ENCODE measurements around the gene OR52B2.
"Not testable (repeated sequence)": the region's sequence is repeated elsewhere in the genome, so short reads cannot be mapped to it uniquely, and the experiment has no call there.

The OR52B2 gene

DNA sequence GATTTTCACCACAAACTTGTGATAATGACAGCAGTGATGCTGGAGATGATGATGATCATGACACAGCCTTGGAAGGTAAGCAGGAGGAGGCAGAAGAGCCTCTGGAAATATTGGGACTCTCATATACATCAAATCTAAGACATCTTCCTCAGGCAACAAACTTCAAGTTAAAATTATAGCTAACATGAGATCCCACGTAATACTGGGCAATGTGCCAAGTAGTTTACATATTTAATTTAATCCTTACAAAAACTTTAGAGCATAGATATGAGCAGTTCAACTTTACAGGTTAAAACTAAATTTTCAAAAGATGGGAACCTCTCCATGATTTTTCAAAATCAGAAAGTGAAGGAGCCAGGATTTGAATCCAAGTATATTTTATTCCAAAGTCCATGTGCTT, 19.0 kb downstream of the OR52B2 start:
- DNase-seq: no peak

GRCh38 chr11:6143737-6144136, 26.4 kb downstream of the OR52B2 start:
- not testable (repeated sequence) for DNase-seq

DNA sequence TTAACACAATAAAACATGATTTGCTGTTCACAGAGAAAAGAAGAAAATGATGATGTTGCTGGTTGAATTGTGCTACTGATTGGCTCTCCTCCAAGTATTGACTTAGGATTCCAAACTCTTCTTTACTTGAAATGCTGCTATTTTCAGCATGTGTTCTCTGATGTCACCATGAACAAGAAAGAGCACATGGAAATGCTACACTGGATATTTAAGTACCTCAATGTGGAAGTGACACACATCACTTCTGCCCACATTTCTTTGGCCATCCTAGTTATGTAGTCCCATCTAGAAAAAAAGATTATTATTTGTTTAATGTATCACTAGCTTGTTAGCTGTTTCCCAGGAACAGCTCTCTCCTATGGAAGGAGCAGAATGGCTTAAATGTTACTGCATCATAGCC, 27.2 kb downstream of the OR52B2 start:
- DNase-seq: no peak

DNA sequence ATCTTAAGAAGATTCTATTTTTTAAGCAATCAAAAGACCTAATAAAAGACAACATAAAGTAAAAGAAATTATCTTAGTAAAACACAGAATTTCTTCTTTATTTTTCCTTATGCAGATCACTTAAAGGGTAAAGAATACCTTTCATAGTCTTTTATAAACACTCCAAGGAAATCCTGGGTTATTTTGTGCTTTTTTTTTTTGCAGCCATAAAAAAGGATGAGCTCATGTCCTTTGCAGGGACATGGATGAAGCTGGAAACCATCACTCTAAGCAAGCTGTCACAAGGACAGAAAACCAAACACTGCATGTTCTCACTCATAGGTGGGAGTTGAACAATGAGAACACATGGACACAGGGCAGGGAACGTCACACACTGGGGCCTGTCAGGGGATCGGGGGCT, 34.2 kb downstream of the OR52B2 start:
- DNase-seq: not testable (repeated sequence)

GRCh38 chr11:6132431-6132830, 37.7 kb downstream of the OR52B2 start:
- DNase-seq: no peak

DNA sequence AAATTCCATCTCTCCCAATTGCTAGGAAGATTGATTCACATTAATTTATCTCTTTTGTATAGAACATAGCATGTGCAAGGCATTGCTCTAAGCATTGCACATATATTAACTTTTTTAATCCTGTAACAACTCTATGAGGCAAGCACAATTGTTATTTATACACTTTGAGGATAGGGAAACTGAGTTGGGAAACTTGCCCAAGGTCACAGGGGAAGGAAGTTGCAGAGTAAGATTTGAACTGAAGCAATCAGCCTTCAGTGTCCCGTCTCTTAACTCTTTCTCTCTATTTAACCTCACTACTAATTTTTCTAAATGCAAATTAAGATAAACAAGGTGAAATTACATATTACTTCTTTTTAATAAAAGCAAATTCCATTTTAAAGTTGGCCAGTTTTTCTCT, 40.5 kb downstream of the OR52B2 start:
- DNase-seq: no peak

DNA sequence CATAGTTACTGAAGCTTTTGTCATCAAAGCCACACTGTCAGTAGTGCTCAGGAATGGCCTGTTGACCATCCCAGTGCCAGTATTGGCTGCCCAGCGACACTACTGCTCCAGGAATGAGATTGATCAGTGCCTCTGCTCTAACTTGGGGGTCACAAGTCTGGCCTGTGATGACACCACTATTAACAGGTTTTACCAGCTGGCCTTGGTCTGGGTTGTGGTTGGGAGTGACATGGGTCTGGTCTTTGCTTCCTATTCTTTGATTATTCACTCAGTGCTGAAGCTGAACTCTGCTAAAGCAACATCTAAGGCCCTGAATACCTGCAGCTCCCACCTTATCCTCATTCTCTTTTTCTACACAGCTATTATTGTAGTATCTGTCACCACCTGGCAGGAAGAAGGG, 41.1 kb downstream of the OR52B2 start:
- DNase-seq: no peak

- DNase-seq: no peak
These were observed 42.2 kb downstream of the OR52B2 start for GRCh38 chr11:6127881-6128280.

GRCh38 chr11:6124245-6124644, 45.9 kb downstream of the OR52B2 start:
- DNase-seq: no peak

Measured in activated CD8-positive, alpha-beta memory T cell treated with anti-CD3 and anti-CD28 coated beads, Interleukin-2, amount 50 U/mL, for 48 hours (primary cell).